LNCaP clone FGC (cell line): ENCODE results near the gene RAB3A.
A peak's percentile ranks its signal among the peaks of the same experiment; 100 is the strongest.

Source experiments
- DNase-seq: peaks from one replicate; pipeline ENCODE4 v3.0.0-alpha.2; 2011; ENCODE audit warnings: low read depth
- H3K4me3 ChIP-seq: 2 replicates; pipeline ENCODE4 v1.5.1; 2011; ENCODE audit warnings: mild to moderate bottlenecking, low read depth, low read length, control low read depth
- TF ChIP-seq, protein P1 (sequence below): IDR thresholded peaks from 2 replicates; pipeline ENCODE4 v1.5.1; 2012; ENCODE audit warnings: mild to moderate bottlenecking; ENCODE audit not compliant: control insufficient read depth, insufficient read depth; ENCODE audit errors: extremely low read depth

Gene RAB3A

GRCh38 chr19:18156268-18156667 lies 47.6 kb downstream of the RAB3A start:
- no peak for DNase-seq
- H3K4me3 ChIP-seq, result peak overlapping the region; percentile 23; the same call in 1 of the 2 replicates
- TF ChIP-seq, protein P1, sequence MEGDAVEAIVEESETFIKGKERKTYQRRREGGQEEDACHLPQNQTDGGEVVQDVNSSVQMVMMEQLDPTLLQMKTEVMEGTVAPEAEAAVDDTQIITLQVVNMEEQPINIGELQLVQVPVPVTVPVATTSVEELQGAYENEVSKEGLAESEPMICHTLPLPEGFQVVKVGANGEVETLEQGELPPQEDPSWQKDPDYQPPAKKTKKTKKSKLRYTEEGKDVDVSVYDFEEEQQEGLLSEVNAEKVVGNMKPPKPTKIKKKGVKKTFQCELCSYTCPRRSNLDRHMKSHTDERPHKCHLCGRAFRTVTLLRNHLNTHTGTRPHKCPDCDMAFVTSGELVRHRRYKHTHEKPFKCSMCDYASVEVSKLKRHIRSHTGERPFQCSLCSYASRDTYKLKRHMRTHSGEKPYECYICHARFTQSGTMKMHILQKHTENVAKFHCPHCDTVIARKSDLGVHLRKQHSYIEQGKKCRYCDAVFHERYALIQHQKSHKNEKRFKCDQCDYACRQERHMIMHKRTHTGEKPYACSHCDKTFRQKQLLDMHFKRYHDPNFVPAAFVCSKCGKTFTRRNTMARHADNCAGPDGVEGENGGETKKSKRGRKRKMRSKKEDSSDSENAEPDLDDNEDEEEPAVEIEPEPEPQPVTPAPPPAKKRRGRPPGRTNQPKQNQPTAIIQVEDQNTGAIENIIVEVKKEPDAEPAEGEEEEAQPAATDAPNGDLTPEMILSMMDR, result no peak

DNA sequence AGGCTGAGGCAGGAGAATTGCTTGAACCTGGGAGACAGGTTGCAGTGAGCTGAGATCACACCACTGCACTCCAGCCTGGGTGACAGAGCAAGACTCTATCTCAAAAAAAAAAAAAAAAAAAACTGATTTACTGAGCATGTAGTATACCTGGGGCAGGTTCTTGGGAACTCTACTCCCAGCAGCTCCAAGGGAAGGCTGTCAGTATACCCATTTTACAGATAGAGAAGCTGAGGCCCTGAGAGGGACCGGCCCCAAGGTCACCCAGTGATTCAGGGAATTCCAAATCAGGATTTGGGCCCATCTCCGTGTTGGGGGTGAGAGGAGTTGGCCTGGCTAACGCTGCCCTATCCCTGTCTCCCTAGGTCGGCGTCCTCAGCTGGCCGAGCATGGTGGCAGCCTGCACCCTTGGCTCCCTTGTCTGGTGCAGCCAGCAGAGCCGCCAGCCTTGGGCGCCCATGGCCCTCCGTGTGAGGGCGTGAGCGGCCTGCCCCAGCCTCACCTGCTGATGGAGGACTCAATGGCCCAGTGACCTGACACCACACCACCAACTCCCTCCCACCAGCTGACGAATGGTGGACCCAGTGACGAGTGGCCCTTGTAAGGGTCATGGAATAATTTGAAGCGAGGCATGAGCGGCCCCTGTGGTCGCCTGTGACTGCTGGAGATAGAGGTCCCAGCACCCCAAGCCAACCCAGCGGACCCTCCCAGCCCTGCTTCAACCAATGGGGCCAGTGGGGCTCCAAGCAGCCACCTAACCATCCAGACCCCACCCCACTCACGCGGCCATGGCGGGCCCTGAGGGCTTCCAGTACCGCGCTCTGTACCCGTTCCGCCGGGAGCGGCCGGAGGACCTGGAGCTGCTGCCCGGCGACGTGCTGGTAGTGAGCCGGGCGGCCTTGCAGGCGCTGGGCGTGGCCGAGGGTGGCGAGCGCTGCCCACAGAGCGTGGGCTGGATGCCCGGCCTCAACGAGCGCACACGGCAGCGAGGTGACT lies 48.5 kb downstream of the RAB3A start:
- DNase-seq, result no peak
- TF ChIP-seq, protein P1, result no peak
- peak overlapping the region; percentile 15 for H3K4me3 ChIP-seq

DNA sequence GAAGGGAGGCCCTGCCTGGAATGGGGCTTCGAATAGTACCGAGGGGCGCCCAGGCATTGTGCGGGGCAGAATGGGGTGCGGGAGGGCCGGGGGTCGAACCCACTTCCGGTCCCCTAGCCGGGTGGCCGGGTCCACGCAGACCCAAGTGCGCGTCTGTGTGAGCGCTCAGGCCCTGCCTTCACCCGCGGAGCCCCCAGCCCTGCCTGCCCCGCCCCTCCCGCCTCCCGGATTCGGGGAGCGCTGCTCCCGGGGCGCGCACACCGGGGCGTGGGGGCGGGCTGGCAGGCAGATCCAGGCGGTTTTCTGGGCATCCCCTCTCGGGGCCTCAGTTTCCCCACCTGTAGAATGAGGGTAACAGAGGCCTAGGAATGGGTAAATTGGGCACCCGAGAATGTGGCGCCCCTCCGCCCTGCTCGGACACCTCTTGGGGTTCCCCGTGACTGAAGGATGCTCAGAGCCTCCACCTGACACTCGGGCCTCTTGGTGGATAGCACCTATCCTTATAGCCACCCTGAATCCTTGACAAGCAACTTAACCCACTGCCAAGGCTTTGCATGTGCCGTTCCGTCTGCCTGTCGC lies 50.2 kb downstream of the RAB3A start:
- TF ChIP-seq, protein P1, result no peak
- peak overlapping the region; percentile 78 for H3K4me3 ChIP-seq
- DNase-seq, result no peak

- TF ChIP-seq, protein P1, result no peak
- DNase-seq, result peak; percentile 94
- H3K4me3 ChIP-seq, result peak within 1 kb of the TSS; percentile 78
Measured at GRCh38 chr19:18152817-18153555, 50.9 kb downstream of the RAB3A start, which contains the start of gene PIK3R2. Gene PIK3R2 (plus strand): TSS chr19:18153163. CDS start chr19:18155880, 2,717 bp downstream.

DNA sequence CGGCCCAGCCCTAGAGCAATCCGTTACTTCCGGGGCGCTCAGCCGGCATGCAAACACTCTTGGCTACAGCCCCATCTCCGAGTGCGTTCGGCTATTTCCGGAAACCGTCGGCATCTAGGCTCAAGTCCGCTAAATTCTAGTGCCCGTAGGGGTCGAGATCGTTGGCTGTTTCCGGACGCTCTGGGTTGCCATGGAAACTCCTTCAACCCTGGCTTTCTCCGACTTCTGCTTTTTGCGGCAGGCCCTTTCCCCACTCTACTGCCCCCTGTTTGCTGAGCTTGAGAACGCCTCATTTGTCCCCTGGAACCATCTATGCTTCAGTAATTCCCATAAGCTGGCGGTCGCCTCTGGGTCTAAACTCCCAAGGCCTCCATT lies 51.4 kb downstream of the RAB3A start:
- peak; percentile 73 for DNase-seq
- TF ChIP-seq, protein P1, result peak; percentile 40; the same call in 1 of the 2 replicates

GRCh38 chr19:18150776-18151624 lies 52.8 kb downstream of the RAB3A start:
- no peak for DNase-seq
- TF ChIP-seq, protein P1, result no peak
- H3K4me3 ChIP-seq, result no peak overlapping the region

More for the DNA sequence above, 51.4 kb downstream of the RAB3A start:
- peak overlapping the region; percentile 78 for H3K4me3 ChIP-seq
